Fibroblast of the aortic adventitia (primary cell): Measurements from ENCODE around the gene EIF4E2. TPM values are rescaled to one million over a fixed set of nuclear protein-coding genes. Genes with fewer than 3 reads are reported as not detected.
A peak's percentile ranks its signal among the peaks of the same experiment; 100 is the strongest.

Source experiments
- DNase-seq: peaks from one replicate; pipeline ENCODE4 v3.0.0-alpha.2; 2010; ENCODE audit warnings: low read depth
- H3K4me3 ChIP-seq: 2 replicates; pipeline ENCODE4 v1.5.1; 2011; ENCODE audit warnings: low read depth, mild to moderate bottlenecking, control low read depth, low read length, moderate library complexity
- CTCF ChIP-seq: IDR thresholded peaks from 2 replicates; pipeline ENCODE4 v1.5.1; 2011; ENCODE audit warnings: mild to moderate bottlenecking, low read length, control low read depth, inconsistent platforms; ENCODE audit not compliant: insufficient read depth
- total RNA-seq: library from RNA; depleted of rRNA; stranded (reverse); fragments of >200 nt; gene quantifications from 2 replicates; pipeline ENCODE4 v1.2.3, GENCODE V29; 2012; ENCODE audit warnings: low replicate concordance

EIF4E2 gene
- total RNA-seq, 1 donor, result 72.6 TPM

GRCh38 chr2:232521098-232521497, 29.4 kb upstream of the EIF4E2 start:
- no peak for TF ChIP-seq CTCF
- DNase-seq, result no peak
- H3K4me3 ChIP-seq, result no peak overlapping the region

- no peak overlapping the region for H3K4me3 ChIP-seq
- no peak for DNase-seq
- peak; percentile 54 for TF ChIP-seq CTCF
These were observed 28.4 kb upstream of the EIF4E2 start for GRCh38 chr2:232521959-232522622.

- no peak overlapping the region for H3K4me3 ChIP-seq
- DNase-seq, result no peak
- no peak for TF ChIP-seq CTCF
These were observed 27.7 kb upstream of the EIF4E2 start for GRCh38 chr2:232522623-232523401.

- no peak overlapping the region for H3K4me3 ChIP-seq
- TF ChIP-seq CTCF, result no peak
- no peak for DNase-seq
These were observed 27.1 kb upstream of the EIF4E2 start for GRCh38 chr2:232523402-232523681.

- TF ChIP-seq CTCF, result no peak
- peak; percentile 14 for DNase-seq
- H3K4me3 ChIP-seq, result peak overlapping the region; percentile 13
These were observed 26.5 kb upstream of the EIF4E2 start for GRCh38 chr2:232523682-232524597.

- TF ChIP-seq CTCF, result no peak
- DNase-seq, result no peak
- no peak overlapping the region for H3K4me3 ChIP-seq
These were observed 25.7 kb upstream of the EIF4E2 start for GRCh38 chr2:232524771-232525170.
